Activated CD4-positive, alpha-beta T cell treated with anti-CD3 and anti-CD28 coated beads, Interleukin-2, Interleukin-6, amounts not matched to agents 100 ng/mL and 50 ng/mL, durations not matched to agents 16 hours and 8 hours (primary cell): Measurements from ENCODE around the gene SCN4A.
"Not testable (repeated sequence)": the region's sequence is repeated elsewhere in the genome, so short reads cannot be mapped to it uniquely, and the experiment has no call there.

Experiments
- DNase-seq: peaks from one replicate; pipeline ENCODE4 v3.0.0-alpha.2; 2020

The SCN4A gene

DNA sequence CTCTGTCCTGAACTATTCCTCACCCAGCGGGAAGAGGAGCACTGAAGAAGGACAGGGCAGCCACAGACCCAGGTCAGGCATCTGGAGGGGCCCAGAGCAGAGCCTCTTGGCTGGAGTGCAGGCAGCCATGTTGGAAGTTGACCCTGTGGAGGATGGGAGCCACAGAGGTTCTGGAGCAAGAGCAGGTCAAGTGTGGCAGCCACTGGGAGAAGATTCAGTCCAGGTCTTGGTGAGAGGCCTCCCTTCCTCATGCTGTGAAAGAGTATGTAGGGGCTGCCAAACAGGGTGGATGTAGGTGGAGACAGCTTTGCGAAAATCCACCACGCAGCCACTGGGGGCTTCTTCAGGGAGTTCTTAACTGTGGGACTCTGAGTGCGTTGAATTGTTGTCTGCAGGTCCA, 40.0 kb downstream of the SCN4A start:
- DNase-seq: no peak

DNA sequence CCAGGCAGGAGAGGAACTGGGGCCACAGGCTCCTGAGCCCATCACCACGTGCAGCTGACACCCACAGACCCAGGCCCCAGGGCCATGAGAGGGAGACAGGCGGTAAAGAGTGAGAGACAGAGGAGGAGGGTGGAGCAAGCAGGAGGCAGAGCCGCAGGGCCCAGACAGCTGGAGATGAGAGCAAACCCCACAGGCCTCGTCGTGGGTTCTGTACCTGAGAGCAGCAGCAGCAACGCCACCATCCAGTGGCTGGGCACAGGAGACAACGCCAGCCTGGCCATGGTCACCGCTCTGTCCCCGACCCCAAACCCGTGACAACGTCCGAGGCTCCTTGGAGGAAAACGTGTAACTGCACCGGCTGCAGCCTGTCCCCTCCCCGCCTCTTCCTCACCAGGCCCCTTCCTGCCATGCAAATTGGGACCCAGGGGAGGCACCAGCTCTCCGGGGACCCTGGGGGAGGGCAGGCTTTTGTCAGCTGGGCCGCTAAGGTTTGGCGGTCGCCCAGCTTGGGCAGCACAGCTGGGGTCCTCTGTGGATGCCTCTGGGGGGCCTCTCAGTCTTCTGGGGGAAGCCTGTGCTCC, 40.6 kb downstream of the SCN4A start, which contains the start of gene CD79B:
Gene CD79B (minus strand): TSS at position 351 of the 581 bp plus-strand sequence. CDS start 70 bp downstream, at position 281.
- DNase-seq: peak; percentile 48

DNA sequence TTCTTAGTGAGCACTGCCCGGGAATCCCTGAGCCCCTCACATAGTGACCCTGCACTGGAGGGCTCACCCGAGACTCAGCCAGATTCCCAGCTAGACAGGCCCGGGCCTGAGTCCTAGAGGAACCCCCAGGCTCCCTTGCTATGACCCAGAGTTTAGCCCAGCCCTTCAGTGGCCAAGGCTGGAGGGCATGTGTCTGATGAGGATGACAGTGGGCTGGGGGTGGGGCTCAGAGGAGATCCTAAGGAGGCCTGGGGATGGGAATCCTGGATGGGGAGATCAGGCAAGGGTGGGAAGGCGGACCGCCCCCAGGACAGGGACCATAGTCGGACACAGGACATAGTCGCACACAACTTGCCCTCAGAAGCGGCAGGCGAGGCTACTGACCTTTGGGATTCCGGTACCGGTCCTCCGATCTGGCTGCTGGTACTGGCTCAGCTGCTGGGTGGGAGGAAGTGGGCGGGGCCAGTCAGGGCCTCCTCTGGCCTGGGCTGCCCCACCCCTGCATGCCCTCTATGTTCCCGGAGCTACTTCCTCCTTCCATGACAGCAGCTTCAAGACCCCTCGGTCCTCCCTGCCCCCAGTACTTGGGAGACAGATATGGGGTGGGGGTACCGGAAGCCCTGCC, 41.7 kb downstream of the SCN4A start:
- peak; percentile 66 for DNase-seq

DNA sequence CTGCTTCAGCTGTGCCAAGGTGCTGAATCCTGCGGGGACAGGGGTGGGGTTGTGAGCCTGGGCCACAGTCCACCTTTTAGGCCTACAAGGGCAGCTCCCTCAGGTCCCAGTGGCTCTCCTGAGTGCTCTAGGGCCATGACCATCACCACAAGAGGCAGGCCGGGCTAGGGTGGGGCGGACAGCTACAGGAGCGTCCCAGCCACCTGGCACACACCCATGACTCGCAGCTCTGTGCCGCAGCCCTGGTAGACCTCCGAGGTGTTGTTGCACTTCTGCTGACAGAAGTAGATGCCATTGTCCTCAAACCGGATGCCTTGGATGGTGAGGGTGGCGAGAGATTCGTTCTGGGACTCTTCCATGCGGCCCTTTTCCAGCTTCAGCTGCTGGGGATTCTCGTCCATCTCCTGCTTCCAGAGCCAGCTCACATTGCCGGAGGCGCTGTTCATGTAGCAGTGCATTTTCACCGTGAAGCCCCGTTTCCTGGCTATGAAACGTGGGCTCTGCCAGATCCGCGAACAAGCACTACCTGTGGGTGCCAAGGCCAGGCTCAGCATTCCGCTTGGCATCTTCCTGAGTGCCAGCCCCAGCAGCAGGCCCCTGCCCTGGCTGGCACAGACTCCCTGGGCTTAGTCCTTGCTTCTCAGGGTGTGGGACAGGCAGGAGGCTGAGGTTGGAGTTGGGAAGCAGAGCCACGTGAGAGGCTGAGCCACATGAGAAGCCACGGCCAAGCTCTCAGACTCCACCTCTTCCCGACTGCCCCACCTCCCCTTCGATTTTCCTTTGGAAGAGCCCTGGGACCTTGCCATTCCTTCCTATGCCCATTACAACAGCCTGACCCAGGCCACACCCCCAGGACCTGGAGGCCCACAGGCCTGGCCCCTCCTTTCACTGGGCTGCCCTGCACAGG, 42.6 kb downstream of the SCN4A start:
- DNase-seq: no peak

DNA sequence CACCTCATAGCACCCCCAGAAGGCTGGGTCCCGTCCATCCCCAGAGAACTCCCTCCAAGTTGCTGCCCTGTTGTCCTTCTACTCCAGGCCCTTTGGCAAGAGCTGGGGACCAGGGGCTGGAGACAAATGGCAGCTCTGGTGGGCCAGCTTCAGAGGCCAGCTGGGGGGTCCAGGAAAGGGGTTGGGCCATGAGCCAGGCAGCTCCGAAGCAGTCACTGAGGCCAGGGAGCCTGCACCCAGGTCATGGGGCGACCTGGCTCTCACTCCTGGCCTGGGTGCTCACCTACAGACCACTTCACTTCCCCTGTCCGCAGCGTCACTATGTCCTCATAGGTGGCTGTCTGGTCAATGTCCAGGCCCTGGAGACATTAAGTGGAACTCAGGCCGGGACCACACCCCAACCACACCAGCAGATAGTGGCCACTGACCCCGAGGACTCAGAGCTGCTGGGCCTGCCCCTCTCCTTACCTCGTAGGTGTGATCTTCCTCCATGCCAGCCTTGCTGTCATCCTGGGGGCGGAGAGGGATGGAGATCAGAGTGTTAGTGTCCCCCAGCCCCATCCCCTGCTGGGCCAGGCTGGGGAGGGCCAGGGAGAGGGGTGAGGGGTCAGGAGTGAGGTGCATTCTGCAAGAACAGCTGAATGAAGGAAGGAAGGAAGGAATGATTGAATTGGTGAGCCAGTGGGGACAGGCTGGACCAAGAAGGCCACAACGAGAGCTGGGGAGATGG, 43.6 kb downstream of the SCN4A start:
- no peak for DNase-seq

DNA sequence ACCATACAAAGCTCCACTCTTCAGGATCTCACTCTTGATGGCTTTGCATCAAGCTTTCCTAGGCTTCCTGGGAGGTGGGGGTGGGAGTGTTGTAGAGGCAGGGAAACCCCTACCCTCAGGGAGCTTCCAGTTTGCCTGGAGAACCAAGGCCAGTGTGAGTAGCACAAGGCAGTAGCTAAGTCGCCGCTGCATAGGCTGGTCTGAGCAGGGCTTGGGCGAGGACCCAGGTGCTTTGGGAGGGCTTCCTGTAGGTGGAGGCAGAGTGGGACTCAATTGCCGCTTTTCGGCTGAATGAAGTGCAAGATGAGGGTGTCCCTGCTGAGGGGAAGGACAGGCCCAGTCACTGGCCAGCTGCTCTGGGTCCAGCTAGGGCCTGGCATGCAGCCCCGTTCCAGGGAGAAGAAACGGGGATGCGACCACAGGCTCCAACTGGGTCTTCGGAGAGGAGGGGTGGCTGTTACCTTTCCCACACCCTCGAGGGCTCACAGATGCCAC, 44.5 kb downstream of the SCN4A start:
- no peak for DNase-seq

DNA sequence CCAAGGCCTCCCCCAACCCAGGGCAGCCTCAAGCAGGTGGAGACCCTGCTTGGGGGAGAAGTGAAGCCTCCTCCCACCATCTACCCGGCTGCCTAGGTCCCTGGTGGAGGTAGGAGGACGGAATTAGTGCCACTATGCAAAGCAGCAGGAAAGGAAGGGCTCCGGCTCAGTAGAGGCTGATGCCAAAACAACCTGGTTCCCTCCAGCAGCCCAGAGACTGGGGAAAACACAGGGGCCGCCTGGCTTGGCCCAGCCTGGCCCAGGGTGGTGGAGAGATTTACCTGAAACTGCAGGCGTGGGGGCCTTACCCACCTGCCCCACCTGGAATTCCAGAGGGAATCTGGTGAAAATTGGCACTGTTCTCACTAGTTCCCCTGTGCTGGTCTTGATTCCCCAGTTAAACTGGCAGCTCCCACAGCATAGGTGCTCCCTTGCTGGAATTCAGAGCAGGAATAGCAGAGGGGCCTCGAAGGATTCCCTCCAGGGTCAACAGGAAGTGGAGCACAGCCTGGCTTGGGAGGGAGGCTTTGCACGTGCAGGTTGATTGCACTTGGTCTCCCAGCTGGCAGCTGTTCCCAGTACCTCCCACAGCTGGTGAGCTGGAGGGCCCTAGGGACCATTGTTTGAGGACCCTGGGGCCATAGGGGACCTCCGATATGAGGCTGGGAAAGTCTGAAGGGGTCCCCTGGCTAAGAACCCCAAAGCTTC, 45.1 kb downstream of the SCN4A start:
- DNase-seq: no peak

DNA sequence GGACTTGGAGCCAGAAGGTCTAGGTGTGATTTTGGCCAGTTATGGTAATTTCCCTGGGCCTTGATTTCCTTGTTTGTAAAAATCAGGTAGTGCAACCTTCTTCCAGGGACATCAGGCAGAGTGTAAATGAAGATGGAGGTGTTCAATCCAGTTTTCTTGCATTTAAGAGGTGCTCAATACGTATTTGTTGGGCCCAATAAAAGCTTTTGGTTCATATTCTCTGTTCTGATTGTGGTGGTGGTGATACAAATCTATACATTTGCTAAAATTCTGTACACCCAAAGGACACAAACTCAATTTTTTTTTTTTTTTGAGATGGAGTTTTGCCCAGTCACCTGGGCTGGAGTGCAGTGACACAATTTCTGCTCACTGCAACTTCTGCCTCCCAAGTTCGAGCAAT, 46.6 kb downstream of the SCN4A start:
- no peak for DNase-seq

DNA sequence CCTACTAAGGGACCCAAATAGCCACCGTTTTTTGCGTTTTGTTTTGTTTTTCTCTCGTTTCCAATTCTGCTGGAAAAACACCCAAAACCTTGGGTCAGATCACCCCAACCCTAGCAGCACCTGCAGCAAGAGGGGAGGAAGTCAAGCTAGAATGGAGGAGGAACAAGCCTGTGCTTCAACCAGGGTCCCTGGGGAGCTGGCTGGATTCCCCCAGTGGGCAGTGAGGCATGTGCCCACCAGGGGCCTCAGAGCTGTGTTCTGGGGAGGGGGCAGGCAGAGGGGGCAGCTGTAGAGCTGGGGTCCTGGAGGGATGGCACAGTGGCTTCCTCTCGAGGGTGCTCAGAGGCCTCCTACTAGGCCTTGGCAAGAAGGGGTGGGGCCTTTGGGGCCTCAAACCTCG, 47.1 kb downstream of the SCN4A start:
- no peak for DNase-seq

DNA sequence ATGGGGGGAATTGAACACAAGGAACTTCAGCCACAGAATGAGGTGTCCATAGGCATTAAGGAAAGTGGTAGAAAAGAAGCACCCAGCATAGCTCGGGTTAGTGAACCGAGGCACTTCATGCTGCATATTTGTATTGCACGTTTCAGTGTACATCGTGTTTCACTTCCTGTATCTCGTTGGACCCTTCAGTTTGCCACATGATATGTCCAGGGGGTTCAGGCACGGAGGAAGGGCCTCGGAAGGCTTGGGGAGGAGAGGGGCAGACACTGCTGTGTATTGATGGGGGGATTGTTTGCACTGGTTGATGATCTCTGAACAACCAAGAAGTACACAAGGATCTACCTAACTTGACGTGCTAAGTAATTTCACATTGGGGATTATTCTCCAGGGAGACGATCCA, 50.3 kb downstream of the SCN4A start:
- DNase-seq: not testable (repeated sequence)

DNA sequence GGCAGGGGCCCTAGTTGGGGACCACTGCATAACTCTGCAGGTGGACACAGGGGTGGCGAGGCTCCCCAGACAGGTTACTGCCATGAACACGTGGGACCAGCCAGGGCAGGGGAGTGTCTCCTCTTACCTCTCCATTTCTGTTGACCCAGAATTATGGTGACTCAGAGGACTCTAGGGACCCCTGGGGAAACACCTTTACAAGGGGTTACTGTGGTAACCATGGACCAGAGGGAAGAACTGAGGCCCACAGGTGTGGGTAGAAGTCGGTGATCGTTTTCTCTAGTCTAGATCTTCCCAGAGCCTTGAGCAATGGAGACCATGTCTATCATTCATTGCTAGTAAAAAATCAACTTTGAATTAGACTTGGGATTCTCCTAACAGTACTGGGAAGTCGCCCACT, 51.9 kb downstream of the SCN4A start:
- not testable (repeated sequence) for DNase-seq

DNA sequence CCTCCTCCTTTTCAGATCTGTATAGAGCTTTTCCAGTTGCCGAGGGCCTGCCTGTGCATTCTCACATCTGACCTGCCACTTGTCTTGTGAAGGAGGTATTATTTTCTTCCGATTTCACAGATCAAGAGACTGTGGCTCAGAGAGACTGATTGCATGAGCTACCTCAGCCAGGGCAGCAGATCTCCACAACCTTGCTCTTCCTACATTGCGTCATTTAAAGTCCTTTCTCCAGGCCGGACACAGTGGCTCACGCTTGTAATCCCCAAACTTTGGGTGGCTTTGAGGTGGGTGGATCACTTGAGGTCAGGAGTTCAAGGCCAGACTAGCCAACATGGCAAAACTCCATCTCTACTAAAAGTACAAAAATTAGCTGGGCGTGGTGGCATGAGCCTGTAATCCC, 52.7 kb downstream of the SCN4A start:
- not testable (repeated sequence) for DNase-seq

DNA sequence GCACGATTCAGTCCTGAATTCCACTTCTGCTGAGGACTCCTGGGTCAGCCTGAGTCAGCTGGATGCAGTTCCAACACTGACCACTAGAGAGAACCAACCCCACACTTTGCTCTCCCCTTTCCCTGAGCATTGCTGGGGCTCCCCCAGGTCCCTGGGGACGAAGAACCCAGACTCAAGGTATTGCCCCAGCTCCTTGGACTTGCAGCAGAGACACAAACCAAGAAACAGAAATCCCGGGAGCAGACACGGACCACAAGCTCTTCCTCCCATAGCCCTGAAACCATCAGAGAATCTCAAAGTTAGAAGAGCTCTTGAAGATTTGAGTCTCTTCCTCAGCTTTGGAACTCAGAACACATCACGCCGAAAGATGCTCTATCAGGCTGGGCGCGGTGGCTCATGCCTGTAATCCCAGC, 53.4 kb downstream of the SCN4A start:
- DNase-seq: peak; percentile 81

DNA sequence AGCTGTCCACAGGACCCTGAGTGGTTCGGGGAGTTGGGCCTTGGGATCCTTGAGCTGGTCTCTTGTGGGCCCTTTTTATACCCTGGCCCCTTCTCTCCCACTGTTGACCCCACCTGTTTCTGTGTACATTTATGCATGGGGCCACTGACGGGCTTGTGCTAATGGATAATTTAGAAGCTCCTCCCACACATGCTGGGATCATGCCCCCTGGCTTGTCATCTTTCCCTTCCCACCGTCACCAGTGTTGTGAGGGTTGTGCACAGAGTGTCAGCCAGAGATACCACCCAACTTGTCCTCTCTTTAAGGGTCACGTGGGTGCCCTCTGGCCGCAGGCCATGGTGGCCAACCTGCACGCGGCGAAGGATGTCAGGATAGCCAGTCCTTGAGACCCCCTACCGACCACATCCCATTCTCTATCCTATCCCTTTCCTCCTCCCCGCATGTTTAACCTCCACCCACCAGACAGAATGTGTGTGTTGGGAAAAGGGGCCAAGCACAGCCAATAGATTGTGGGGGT, 53.9 kb downstream of the SCN4A start, which contains the start of gene GH1:
Gene GH1 (minus strand): TSS at position 51 of the 517 bp plus-strand sequence. CDS start 63 bp downstream, outside the sequence.
- DNase-seq: not testable (repeated sequence)

DNA sequence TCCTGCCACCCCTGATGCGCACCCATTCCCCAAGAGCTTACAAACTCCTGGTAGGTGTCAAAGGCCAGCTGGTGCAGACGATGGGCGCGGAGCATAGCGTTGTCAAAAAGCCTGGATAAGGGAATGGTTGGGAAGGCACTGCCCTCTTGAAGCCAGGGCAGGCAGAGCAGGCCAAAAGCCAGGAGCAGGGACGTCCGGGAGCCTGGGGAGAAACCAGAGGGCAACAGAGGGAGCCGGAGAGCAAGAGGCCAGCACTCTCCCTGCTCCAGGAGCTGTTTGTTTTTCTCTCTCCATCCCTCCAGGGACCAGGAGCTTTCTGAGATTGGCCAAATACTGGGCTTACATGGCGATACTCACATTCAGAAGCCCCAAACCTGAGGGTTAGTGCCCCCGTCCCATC, 54.4 kb downstream of the SCN4A start:
- DNase-seq: no peak

DNA sequence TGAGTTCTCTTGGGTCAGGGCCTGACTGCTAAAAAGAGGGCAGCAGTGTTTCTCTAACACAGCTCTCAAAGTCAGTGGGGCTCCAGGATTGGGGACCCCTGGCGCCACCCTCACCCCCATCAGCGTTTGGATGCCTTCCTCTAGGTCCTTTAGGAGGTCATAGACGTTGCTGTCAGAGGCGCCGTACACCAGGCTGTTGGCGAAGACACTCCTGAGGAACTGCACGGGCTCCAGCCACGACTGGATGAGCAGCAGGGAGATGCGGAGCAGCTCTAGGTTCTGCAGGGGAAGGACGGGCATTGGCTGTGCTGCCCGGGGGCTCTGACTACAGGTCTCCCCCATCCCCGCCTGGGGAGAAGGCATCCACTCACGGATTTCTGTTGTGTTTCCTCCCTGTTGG, 55.1 kb downstream of the SCN4A start:
- no peak for DNase-seq

DNA sequence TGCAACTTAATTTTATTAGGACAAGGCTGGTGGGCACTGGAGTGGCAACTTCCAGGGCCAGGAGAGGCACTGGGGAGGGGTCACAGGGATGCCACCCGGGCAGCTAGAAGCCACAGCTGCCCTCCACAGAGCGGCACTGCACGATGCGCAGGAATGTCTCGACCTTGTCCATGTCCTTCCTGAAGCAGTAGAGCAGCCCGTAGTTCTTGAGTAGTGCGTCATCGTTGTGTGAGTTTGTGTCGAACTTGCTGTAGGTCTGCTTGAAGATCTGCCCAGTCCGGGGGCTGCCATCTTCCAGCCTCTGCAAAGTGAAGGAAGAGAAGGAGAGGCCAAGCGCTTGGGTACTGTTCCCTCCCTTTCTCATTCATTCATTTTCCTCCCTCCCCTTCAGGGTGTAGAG, 55.5 kb downstream of the SCN4A start:
- DNase-seq: not testable (repeated sequence)

DNA sequence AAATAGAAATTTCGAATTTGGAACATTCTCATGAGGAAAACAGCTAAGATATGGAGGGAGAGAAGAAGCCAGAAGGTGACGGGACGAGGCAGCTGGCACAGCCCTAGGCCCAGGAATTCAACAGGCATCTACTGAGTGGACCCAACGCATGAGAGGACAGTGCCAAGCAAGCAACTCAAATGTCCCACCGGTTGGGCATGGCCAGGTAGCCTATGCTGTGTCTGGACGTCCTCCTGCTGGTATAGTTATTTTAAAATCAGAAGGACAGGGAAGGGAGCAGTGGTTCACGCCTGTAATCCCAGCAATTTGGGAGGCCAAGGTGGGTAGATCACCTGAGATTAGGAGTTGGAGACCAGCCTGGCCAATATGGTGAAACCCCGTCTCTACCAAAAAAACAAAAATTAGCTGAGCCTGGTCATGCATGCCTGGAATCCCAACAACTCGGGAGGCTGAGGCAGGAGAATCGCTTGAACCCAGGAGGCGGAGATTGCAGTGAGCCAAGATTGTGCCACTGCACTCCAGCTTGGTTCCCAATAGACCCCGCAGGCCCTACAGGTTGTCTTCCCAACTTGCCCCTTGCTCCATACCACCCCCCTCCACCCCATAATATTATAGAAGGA, 56.0 kb downstream of the SCN4A start:
- DNase-seq: no peak

DNA sequence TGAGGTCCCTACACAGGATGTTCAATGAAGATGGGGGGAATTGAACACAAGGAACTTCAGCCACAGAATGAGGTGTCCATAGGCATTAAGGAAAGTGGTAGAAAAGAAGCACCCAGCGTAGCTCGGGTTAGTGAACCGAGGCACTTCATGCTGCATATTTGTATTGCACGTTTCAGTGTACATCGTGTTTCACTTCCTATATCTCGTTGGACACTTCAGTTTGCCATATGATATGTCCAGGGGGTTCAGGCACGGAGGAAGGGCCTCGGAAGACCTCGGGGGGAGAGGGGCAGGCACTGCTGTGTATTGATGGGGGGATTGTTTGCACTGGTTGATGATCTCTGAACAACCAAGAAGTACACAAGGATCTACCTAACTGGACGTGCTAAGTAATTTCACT, 57.0 kb downstream of the SCN4A start:
- not testable (repeated sequence) for DNase-seq

DNA sequence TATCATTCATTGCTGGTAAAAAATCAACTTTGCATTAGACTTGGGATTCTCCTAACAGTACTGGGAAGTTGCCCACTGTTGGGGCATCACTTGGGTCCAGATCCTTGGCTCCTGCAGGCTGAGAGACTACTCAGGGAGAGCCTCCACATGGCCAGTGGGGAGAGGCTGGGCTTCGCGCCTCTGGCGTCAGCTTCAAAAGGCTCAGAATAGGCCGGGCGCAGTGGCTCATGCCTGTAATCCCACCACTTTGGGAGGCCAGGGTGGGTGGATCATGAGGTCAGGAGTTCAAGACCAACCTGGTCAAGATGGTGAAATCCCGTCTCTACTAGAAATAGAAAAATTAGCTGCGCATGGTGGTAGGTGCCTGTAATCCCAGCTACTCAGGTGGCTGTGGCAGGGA, 58.2 kb downstream of the SCN4A start:
- DNase-seq: no peak

DNA sequence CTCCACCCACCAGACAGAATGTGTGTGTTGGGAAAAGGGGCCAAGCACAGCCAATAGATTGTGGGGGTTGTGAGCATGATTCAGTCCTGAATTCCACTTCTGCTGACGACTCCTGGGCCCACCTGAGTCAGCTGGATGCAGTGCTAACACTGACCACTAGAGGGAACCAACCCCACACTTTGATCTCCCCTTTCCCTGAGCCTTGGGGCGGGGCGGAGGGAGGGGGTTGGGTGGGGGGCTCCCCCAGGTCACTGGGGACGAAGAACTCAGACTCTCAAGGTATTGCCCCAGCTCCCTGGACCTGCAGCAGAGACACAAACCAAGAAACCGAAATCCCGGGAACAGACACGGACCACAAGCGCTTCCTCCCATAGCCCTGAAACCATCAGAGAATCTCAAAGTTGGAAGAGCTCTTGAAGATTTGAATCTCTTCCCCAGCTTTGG, 61.0 kb downstream of the SCN4A start:
- DNase-seq: peak; percentile 64
